Neural cell (in vitro differentiated cells): ENCODE data around the gene PARVG. TPM values are rescaled to one million over a fixed set of nuclear protein-coding genes. Genes with fewer than 3 reads are reported as not detected.

Experiments
- H2AFZ ChIP-seq: fragments of 200-600, 300-800 bp; sonication (generic), shearing (Covaris generic); 2 replicates; pipeline ENCODE4 v1.6.0; 2014; ENCODE audit warnings: low read depth, mild to moderate bottlenecking, antibody characterized with exemption, low read length, moderate library complexity
- H3F3A ChIP-seq: fragments of 200-600 bp; shearing (Covaris generic); 2 replicates; pipeline ENCODE4 v1.6.1; 2016; ENCODE audit warnings: mild to moderate bottlenecking, moderate library complexity, mixed read lengths, antibody characterized with exemption, low read length; ENCODE audit not compliant: insufficient read depth, poor library complexity, severe bottlenecking
- H3K27ac ChIP-seq: fragments of 200-600, 300-800 bp; sonication (generic), shearing (Covaris generic); 2 replicates; pipeline ENCODE4 v1.5.1; 2014; ENCODE audit warnings: mild to moderate bottlenecking, low read length, moderate library complexity
- H3K27me3 ChIP-seq: fragments of 300-800, 200-600 bp; sonication (generic), shearing (Covaris generic); 2 replicates; pipeline ENCODE4 v1.6.0; 2014; ENCODE audit warnings: mild to moderate bottlenecking, low read depth, low read length, moderate library complexity; ENCODE audit not compliant: insufficient read depth
- H3K36me3 ChIP-seq: fragments of 300-800, 200-600 bp; sonication (generic), shearing (Covaris generic); 2 replicates; pipeline ENCODE4 v1.5.1; 2014; ENCODE audit warnings: mild to moderate bottlenecking, antibody characterized with exemption, low read length, moderate library complexity; ENCODE audit not compliant: insufficient read depth
- H3K4me2 ChIP-seq: fragments of 300-800, 200-600 bp; sonication (generic), shearing (Covaris generic); 2 replicates; pipeline ENCODE4 v1.6.0; 2014; ENCODE audit warnings: mild to moderate bottlenecking, low read length
- H3K4me3 ChIP-seq: fragments of 300-800, 200-600 bp; sonication (generic), shearing (Covaris generic); 2 replicates; pipeline ENCODE4 v1.5.1; 2014; ENCODE audit warnings: mild to moderate bottlenecking, low read length, moderate library complexity
- H3K79me2 ChIP-seq: fragments of 200-600 bp; shearing (Covaris generic); replicated peaks from 2 replicates; pipeline ENCODE4 v1.6.0; 2014; ENCODE audit warnings: mild to moderate bottlenecking, low read length, moderate library complexity; ENCODE audit not compliant: insufficient read depth
- H3K9ac ChIP-seq: fragments of 300-800, 200-600 bp; sonication (generic), shearing (Covaris generic); 2 replicates; pipeline ENCODE4 v1.6.1; 2016; ENCODE audit warnings: mild to moderate bottlenecking, low read length, mixed read lengths
- H3K9me2 ChIP-seq: fragments of 200-600 bp; shearing (Covaris generic); 2 replicates; pipeline ENCODE4 v1.6.1; 2016; ENCODE audit warnings: mild to moderate bottlenecking, low read length, mixed read lengths; ENCODE audit not compliant: insufficient read depth
- H3K9me3 ChIP-seq: fragments of 200-600, 300-800 bp; sonication (generic), shearing (Covaris generic); 2 replicates; pipeline ENCODE4 v1.6.1; 2016; ENCODE audit warnings: mild to moderate bottlenecking, mixed run types, low read length, moderate library complexity, mixed read lengths
- H4K20me1 ChIP-seq: fragments of 200-600 bp; shearing (Covaris generic); 2 replicates; pipeline ENCODE4 v1.6.1; 2016; ENCODE audit warnings: mild to moderate bottlenecking, mixed run types; ENCODE audit not compliant: insufficient read depth
- EZH2 ChIP-seq: fragments of 200-600, 300-800 bp; shearing (Covaris generic), sonication (generic); IDR thresholded peaks from 2 replicates; pipeline ENCODE4 v1.6.1; 2014; ENCODE audit warnings: antibody characterized with exemption, low read length, borderline replicate concordance, mild to moderate bottlenecking; ENCODE audit not compliant: insufficient read depth, poor library complexity, severe bottlenecking
- POLR2AphosphoS5 ChIP-seq: IDR thresholded peaks from 2 replicates; pipeline ENCODE4 v1.6.1; 2012
- RAD21 ChIP-seq: fragments of 450-650 bp; conservative IDR thresholded peaks from 2 replicates; pipeline ENCODE4 v1.6.1; 2014; ENCODE audit warnings: antibody characterized with exemption, mild to moderate bottlenecking, moderate library complexity
- SMC3 ChIP-seq: fragments of 450-650 bp; conservative IDR thresholded peaks from 2 replicates; pipeline ENCODE4 v1.6.1; 2014; ENCODE audit warnings: antibody characterized with exemption, mild to moderate bottlenecking, moderate library complexity; ENCODE audit not compliant: poor library complexity
- polyA plus RNA-seq: library from polyadenylated mRNA; depleted of rRNA; stranded (reverse); fragments of >200 nt; gene quantifications from 2 replicates; pipeline ENCODE4 v1.2.3, GENCODE V29; 2014
- TF ChIP-seq, protein P1 (sequence below): IDR thresholded peaks from 2 replicates; pipeline ENCODE4 v1.6.1; 2012; ENCODE audit warnings: borderline replicate concordance
- TF ChIP-seq, protein P2 (sequence below): fragments of 450-650 bp; IDR thresholded peaks from 2 replicates; pipeline ENCODE4 v1.5.1; 2014; ENCODE audit warnings: antibody characterized with exemption, mild to moderate bottlenecking, moderate library complexity; ENCODE audit not compliant: poor library complexity, severe bottlenecking

PARVG gene
- polyA plus RNA-seq, 1 donor from 2014 or later, result not detected

DNA sequence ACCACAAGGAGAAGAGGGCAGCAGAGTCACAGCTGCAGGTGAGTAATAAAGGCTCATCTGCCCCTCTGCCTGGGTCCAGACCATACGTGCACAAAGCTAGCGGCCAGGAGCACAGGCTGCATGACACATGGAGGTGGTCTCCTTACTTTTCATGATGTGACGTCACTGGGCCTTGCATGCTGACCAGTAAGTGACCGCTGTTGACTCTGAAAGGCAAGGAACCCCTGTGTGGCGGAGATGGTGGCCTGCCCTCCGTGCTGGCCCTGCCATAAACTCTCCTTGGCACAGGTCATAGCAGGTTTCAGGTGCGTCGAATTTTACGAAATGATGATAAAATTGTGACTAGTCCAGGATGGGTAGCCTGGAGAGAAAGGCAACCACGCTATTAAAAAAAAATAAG, 7.6 kb upstream of the PARVG start:
- Histone ChIP-seq H3K4me3 (no peak overlapping the region), H3K36me3 (no peaks in the 10 kb centered on the region), H4K20me1 (no peaks in the 10 kb centered on the region), H3K4me2 (no peak overlapping the region), H3K9me3 (no peaks in the 10 kb centered on the region), H2AFZ (no peak overlapping the region), H3F3A (no peaks in the 10 kb centered on the region), H3K27ac (no peak overlapping the region), H3K9me2 (no peaks in the 10 kb centered on the region), H3K27me3 (no peaks in the 10 kb centered on the region), H3K79me2 (no peaks in the 10 kb centered on the region), H3K9ac (no peak overlapping the region)
- TF ChIP-seq, protein P1, sequence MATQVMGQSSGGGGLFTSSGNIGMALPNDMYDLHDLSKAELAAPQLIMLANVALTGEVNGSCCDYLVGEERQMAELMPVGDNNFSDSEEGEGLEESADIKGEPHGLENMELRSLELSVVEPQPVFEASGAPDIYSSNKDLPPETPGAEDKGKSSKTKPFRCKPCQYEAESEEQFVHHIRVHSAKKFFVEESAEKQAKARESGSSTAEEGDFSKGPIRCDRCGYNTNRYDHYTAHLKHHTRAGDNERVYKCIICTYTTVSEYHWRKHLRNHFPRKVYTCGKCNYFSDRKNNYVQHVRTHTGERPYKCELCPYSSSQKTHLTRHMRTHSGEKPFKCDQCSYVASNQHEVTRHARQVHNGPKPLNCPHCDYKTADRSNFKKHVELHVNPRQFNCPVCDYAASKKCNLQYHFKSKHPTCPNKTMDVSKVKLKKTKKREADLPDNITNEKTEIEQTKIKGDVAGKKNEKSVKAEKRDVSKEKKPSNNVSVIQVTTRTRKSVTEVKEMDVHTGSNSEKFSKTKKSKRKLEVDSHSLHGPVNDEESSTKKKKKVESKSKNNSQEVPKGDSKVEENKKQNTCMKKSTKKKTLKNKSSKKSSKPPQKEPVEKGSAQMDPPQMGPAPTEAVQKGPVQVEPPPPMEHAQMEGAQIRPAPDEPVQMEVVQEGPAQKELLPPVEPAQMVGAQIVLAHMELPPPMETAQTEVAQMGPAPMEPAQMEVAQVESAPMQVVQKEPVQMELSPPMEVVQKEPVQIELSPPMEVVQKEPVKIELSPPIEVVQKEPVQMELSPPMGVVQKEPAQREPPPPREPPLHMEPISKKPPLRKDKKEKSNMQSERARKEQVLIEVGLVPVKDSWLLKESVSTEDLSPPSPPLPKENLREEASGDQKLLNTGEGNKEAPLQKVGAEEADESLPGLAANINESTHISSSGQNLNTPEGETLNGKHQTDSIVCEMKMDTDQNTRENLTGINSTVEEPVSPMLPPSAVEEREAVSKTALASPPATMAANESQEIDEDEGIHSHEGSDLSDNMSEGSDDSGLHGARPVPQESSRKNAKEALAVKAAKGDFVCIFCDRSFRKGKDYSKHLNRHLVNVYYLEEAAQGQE, result no peak
- TF ChIP-seq RAD21 (no peak), POLR2AphosphoS5 (no peak), EZH2 (no peak), SMC3 (no peak)
- TF ChIP-seq, protein P2, sequence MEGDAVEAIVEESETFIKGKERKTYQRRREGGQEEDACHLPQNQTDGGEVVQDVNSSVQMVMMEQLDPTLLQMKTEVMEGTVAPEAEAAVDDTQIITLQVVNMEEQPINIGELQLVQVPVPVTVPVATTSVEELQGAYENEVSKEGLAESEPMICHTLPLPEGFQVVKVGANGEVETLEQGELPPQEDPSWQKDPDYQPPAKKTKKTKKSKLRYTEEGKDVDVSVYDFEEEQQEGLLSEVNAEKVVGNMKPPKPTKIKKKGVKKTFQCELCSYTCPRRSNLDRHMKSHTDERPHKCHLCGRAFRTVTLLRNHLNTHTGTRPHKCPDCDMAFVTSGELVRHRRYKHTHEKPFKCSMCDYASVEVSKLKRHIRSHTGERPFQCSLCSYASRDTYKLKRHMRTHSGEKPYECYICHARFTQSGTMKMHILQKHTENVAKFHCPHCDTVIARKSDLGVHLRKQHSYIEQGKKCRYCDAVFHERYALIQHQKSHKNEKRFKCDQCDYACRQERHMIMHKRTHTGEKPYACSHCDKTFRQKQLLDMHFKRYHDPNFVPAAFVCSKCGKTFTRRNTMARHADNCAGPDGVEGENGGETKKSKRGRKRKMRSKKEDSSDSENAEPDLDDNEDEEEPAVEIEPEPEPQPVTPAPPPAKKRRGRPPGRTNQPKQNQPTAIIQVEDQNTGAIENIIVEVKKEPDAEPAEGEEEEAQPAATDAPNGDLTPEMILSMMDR, result no peak

DNA sequence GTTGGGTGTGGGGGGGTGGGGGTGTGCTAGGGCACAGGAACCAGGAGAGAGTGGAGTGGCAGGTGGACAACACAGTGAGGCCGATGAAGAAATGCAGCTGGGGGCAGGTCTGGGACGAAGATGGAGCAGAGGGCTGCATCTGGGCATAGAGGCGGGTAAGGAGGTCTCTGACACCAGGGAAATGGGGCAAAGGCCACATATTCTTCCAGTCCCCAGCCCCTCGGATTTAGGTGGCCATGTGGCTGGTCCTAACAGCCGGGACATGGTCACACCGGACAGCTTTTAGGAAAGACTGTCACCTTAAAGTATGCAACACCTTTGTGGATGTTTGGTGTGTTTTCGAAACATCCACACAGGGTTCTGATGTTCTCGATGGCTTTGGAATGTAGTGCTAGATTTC, 5.0 kb upstream of the PARVG start:
- no peaks in the 10 kb centered on the region for H3F3A ChIP-seq
- H3K79me2 ChIP-seq, result no peaks in the 10 kb centered on the region
- H3K4me3 ChIP-seq, result no peak overlapping the region
- no peak overlapping the region for H3K27ac ChIP-seq
- H3K27me3 ChIP-seq, result no peaks in the 10 kb centered on the region
- no peak overlapping the region for H3K9ac ChIP-seq
- TF ChIP-seq, protein P2, result no peak
- TF ChIP-seq POLR2AphosphoS5, result no peak
- no peak overlapping the region for H2AFZ ChIP-seq
- H3K36me3 ChIP-seq, result no peaks in the 10 kb centered on the region
- H4K20me1 ChIP-seq, result no peaks in the 10 kb centered on the region
- H3K9me3 ChIP-seq, result no peaks in the 10 kb centered on the region
- H3K4me2 ChIP-seq, result no peak overlapping the region
- no peaks in the 10 kb centered on the region for H3K9me2 ChIP-seq
